ENCODE data around the gene PSMD13.

DNA sequence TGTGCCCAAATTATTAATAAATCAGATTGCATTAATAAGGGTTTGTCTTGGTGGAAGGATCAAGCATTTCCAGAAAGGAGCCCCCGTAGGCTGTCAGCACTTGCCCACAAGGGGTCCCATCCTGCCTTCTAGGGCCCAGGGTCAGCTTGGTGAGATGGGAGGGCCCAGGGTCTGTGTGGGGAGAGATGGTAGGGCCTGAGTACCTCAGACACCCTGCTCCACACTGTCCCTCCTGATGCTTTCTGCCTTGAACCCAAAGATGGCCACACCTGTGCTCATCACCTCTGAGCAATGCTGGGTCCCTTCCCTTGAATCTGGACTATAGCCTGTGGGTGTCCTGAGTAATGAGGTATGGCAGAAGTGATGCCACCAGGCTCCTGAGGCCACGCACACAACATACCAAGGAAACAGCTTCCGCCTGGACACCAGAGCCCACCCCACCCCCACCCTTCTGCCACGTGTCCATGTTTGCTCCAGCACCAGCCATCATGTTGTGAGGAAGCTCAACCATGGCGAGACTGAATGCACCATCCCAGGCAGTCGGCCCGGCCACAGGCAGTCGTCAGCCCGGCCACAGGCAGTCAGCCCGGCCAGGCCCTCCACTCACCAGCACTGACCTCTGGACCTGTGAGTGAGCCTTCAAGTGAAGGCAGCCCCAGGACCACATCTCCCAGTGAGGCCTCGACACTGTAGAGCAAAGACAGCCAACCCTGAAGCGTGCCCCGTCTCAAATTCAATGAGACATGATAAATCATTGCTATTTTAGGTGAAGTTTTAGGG is 36.4 kb upstream of the PSMD13 start:
- TF ChIP-seq CTCF (IDR thresholded peaks at IDR 0.05; ENCODE audit: low read length) (no peak), EZH2 (IDR thresholded peaks at IDR 0.05; ENCODE audit: borderline replicate concordance, low read length) (no peak)

Data from OCI-LY1 (cell line).